ENCODE results near the gene KDM4B.

Gene KDM4B

DNA sequence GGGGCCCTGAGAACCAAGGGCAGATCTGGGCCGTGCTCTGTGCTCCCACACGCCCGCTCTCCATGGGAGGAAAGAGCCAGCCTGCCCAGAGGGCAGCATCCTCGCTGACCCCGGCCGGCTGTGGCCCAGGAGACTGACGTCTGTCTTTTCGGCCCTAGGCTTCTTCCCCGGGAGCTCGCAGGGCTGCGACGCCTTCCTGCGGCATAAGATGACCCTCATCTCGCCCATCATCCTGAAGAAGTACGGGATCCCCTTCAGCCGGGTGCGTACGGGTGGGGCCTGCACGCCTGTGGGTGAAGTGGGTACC lies 108.2 kb downstream of the KDM4B start:
- ChIA-PET POLR2A (interaction anchor here (1.3 kb wide), 1 partner anchor 11 kb away, joined by 3 read pairs; no protein-coding TSS in a partner anchor), CTCF (no interaction called here)
- H3K4me3 ChIP-seq (ENCODE audit: low read depth, low read length): no peak overlapping the region
- TF ChIP-seq, protein P1, sequence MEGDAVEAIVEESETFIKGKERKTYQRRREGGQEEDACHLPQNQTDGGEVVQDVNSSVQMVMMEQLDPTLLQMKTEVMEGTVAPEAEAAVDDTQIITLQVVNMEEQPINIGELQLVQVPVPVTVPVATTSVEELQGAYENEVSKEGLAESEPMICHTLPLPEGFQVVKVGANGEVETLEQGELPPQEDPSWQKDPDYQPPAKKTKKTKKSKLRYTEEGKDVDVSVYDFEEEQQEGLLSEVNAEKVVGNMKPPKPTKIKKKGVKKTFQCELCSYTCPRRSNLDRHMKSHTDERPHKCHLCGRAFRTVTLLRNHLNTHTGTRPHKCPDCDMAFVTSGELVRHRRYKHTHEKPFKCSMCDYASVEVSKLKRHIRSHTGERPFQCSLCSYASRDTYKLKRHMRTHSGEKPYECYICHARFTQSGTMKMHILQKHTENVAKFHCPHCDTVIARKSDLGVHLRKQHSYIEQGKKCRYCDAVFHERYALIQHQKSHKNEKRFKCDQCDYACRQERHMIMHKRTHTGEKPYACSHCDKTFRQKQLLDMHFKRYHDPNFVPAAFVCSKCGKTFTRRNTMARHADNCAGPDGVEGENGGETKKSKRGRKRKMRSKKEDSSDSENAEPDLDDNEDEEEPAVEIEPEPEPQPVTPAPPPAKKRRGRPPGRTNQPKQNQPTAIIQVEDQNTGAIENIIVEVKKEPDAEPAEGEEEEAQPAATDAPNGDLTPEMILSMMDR (IDR thresholded peaks at IDR 0.05; ENCODE audit: insufficient read depth, low read length, missing control alignments): no peak
- no peak for DNase-seq (ENCODE audit: low read depth, low spot score)

DNA sequence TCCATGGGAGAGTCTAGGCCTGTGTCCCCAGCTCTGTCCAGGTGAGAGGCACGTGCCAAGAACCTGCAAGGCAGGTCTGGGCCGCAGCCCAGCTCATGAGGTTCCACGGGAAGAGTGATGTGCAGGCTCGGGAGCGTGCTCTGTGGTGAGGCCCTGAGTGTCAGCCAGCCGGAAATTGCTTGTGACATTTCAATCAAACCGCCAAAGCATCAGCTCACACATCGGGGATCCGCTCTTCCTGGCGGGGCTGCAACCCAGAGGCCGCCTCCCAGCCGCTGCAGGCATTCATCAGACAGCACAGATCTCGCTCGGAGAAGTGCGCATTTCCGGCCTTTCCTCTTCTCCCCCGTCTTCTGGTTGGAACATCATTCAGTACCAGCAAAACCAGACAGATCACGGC lies 109.3 kb downstream of the KDM4B start:
- CTCF ChIA-PET: no interaction called here
- POLR2A ChIA-PET: interaction anchor here (1.3 kb wide), 1 partner anchor 12 kb away, joined by 3 read pairs; no protein-coding TSS in a partner anchor
- no peak for DNase-seq (ENCODE audit: low read depth, low spot score)
- TF ChIP-seq, protein P1 (IDR thresholded peaks at IDR 0.05; ENCODE audit: insufficient read depth, low read length, missing control alignments): no peak
- no peak overlapping the region for H3K4me3 ChIP-seq (ENCODE audit: low read depth, low read length)

DNA sequence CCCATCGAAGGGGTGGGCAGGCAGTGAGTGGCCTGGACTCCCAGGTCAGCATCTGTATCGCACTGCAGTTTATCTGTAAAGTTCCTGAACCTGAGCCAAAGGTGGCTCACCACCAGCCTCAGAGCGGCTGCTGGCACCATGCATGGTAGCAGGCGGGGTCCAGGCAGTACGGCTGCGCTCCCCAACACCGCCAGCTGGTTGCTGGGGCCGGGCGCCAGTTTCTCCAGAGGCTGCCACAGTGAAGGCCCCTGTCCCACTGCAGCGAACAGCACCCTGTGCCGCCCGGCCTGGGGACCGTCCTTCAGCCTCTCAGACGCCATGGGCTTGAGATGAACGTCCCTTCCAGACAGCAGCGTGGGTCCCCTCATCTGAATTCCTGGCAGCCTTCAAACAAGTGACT lies 109.8 kb downstream of the KDM4B start:
- TF ChIP-seq, protein P1 (IDR thresholded peaks at IDR 0.05; ENCODE audit: insufficient read depth, low read length, missing control alignments): no peak
- no peak overlapping the region for H3K4me3 ChIP-seq (ENCODE audit: low read depth, low read length)
- DNase-seq (ENCODE audit: low read depth, low spot score): no peak
- ChIA-PET CTCF (interaction anchor here (1.3 kb wide), 1 partner anchor 30 kb away, joined by 4 read pairs; no protein-coding TSS in a partner anchor), POLR2A (no interaction called here)

DNA sequence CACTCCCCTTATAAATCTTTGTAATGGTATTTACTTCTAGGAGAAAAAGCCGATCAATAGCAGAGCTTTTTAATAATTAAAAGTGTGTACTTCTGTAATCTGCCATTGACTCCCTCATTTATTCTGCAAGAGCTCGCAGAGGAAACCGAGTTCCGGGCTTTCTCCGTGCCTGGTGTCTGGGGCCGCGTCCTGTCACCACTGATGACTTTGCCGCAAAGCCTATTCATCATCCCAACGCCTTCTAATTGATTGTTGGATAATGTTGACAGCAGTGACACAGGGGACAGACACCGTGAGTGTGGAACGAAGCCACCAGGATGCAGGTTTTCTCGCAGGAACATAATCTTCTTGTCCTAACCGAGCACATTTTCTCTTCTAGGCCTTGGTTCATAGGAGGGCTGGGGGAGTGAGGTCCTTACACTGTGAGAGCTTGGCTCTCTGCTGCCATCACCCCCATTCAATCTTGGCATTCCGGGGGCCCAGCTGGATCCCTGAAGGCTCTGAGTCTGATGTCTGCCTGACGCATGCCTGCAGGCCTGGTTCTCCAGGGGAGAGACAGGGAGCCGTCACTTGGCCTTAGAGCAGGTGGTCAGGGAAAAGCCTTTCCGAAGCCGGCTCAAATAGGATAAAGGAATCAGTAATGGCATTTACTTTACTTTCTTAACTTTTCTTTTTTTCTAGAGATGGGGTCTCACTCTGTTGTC lies 110.3 kb downstream of the KDM4B start:
- H3K4me3 ChIP-seq (ENCODE audit: low read depth, low read length): no peak overlapping the region
- ChIA-PET POLR2A (no interaction called here), CTCF (interaction anchor here (1.3 kb wide), 1 partner anchor 31 kb away, joined by 4 read pairs; no protein-coding TSS in a partner anchor)
- DNase-seq (ENCODE audit: low read depth, low spot score): no peak
- TF ChIP-seq, protein P1 (IDR thresholded peaks at IDR 0.05; ENCODE audit: insufficient read depth, low read length, missing control alignments): no peak

DNA sequence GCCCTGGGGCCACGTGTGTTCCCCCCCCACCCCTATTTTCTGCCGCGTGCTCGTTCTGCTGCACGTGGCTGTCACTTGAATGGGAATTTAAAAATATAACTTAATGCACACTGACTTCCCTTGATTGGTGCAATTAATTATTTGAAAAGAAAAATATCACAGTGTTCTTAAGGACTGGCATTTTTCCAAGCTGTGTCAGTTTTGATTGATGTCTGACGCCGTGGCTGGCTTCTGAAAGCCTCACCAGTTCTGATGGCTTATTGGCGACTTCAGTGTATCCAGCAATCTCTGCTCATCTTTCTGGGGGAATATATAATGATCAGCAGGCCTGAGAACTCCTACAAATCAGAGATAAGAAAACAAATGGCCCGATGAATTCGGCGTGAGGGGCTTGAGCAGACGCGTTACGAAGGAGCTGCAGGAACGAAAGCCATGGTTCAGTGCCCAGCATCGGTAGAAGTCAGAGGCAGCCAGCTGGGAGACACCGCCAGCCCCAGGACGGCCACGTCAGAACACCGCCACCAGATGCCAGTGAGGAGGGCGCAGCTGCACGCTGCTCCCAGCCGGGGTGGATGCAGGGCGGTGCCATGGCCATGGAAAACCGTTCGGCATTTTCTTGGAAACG lies 111.2 kb downstream of the KDM4B start:
- TF ChIP-seq, protein P1 (IDR thresholded peaks at IDR 0.05; ENCODE audit: insufficient read depth, low read length, missing control alignments): no peak
- ChIA-PET POLR2A (no interaction called here), CTCF (no interaction called here)
- no peak overlapping the region for H3K4me3 ChIP-seq (ENCODE audit: low read depth, low read length)
- DNase-seq (ENCODE audit: low read depth, low spot score): no peak

DNA sequence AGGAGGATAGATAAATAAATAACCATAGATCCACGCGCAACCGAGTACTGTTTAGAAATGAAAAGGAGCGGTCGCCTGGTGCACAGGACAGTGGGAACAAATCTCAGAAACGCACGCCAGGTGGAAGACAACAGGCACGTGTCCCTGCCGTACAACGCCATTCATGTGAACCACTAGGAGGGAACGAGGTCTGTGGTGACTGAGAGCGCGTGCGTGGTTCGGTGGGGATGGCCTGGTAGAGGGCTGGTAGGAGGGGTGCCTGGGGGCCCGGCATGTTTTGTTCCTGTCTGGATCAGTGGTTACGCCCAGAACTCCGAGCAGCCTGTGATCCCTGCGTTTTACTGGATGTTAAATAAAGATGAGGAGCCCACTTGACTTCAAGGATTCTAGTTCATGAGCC lies 111.9 kb downstream of the KDM4B start:
- CTCF ChIA-PET: no interaction called here
- TF ChIP-seq, protein P1 (IDR thresholded peaks at IDR 0.05; ENCODE audit: insufficient read depth, low read length, missing control alignments): no peak
- POLR2A ChIA-PET: no interaction called here
- DNase-seq (ENCODE audit: low read depth, low spot score): no peak
- no peak overlapping the region for H3K4me3 ChIP-seq (ENCODE audit: low read depth, low read length)

All from AG04449 (cell line).